Measurements from ENCODE around the gene PDE3A.

Gene PDE3A

GRCh38 chr12:20455001-20455706, 86.8 kb downstream of the PDE3A start:
- H3K27me3 ChIP-seq (ENCODE audit: insufficient read depth, low read length, poor library complexity, severe bottlenecking) = no peaks in the 10 kb centered on the region
- no peaks in the 10 kb centered on the region for H3K79me2 ChIP-seq (ENCODE audit: insufficient read depth, low read length)
- no peaks in the 10 kb centered on the region for H3K4me1 ChIP-seq (ENCODE audit: insufficient read depth, low read length, poor library complexity, severe bottlenecking)
- H3K9ac ChIP-seq (ENCODE audit: low read depth, low read length, poor library complexity, severe bottlenecking) = no peak overlapping the region
- TF ChIP-seq CTCF (conservative IDR thresholded peaks at IDR 0.05; ENCODE audit: low read length) (no peak), EZH2phosphoT487 (IDR thresholded peaks at IDR 0.05; ENCODE audit: borderline replicate concordance) (no peak)
- H3K4me2 ChIP-seq (ENCODE audit: low read depth, low read length, poor library complexity, severe bottlenecking) = no peak overlapping the region
- no peaks in the 10 kb centered on the region for H4K20me1 ChIP-seq (ENCODE audit: insufficient read depth, low read length, poor library complexity, severe bottlenecking)
- no peak overlapping the region for H2AFZ ChIP-seq (ENCODE audit: low read length)
- H3K9me2 ChIP-seq (replicated peaks; ENCODE audit: low read depth, low read length) = no peaks in the 10 kb centered on the region
- no peaks in the 10 kb centered on the region for H3K9me3 ChIP-seq (ENCODE audit: insufficient read depth, low read depth, low read length)
- no peaks in the 10 kb centered on the region for H3K36me3 ChIP-seq (ENCODE audit: insufficient read depth, low read length)
- H3F3A ChIP-seq (ENCODE audit: low read depth) = no peaks in the 10 kb centered on the region
- no peak overlapping the region for H3K4me3 ChIP-seq (ENCODE audit: low read length, poor library complexity, severe bottlenecking)

GRCh38 chr12:20457582-20457981, 89.2 kb downstream of the PDE3A start:
- H2AFZ ChIP-seq (ENCODE audit: low read length) = no peak overlapping the region
- no peaks in the 10 kb centered on the region for H4K20me1 ChIP-seq (ENCODE audit: insufficient read depth, low read length, poor library complexity, severe bottlenecking)
- no peak overlapping the region for H3K4me2 ChIP-seq (ENCODE audit: low read depth, low read length, poor library complexity, severe bottlenecking)
- H3K9me2 ChIP-seq (replicated peaks; ENCODE audit: low read depth, low read length) = no peaks in the 10 kb centered on the region
- no peak overlapping the region for H3K4me3 ChIP-seq (ENCODE audit: low read length, poor library complexity, severe bottlenecking)
- no peak overlapping the region for H3K9ac ChIP-seq (ENCODE audit: low read depth, low read length, poor library complexity, severe bottlenecking)
- TF ChIP-seq EZH2phosphoT487 (IDR thresholded peaks at IDR 0.05; ENCODE audit: borderline replicate concordance) (no peak), CTCF (conservative IDR thresholded peaks at IDR 0.05; ENCODE audit: low read length) (no peak)
- no peaks in the 10 kb centered on the region for H3K79me2 ChIP-seq (ENCODE audit: insufficient read depth, low read length)
- H3K36me3 ChIP-seq (ENCODE audit: insufficient read depth, low read length) = no peaks in the 10 kb centered on the region
- no peaks in the 10 kb centered on the region for H3F3A ChIP-seq (ENCODE audit: low read depth)
- H3K27me3 ChIP-seq (ENCODE audit: insufficient read depth, low read length, poor library complexity, severe bottlenecking) = no peaks in the 10 kb centered on the region
- H3K4me1 ChIP-seq (ENCODE audit: insufficient read depth, low read length, poor library complexity, severe bottlenecking) = no peaks in the 10 kb centered on the region
- no peaks in the 10 kb centered on the region for H3K9me3 ChIP-seq (ENCODE audit: insufficient read depth, low read depth, low read length)

- Histone ChIP-seq H3K9me2 (replicated peaks; ENCODE audit: low read depth, low read length) (no peaks in the 10 kb centered on the region), H3K79me2 (ENCODE audit: insufficient read depth, low read length) (no peaks in the 10 kb centered on the region), H2AFZ (ENCODE audit: low read length) (no peak overlapping the region), H3K9me3 (ENCODE audit: insufficient read depth, low read depth, low read length) (no peaks in the 10 kb centered on the region), H4K20me1 (ENCODE audit: insufficient read depth, low read length, poor library complexity, severe bottlenecking) (no peaks in the 10 kb centered on the region), H3K9ac (ENCODE audit: low read depth, low read length, poor library complexity, severe bottlenecking) (no peak overlapping the region), H3K27me3 (ENCODE audit: insufficient read depth, low read length, poor library complexity, severe bottlenecking) (no peaks in the 10 kb centered on the region), H3K4me1 (ENCODE audit: insufficient read depth, low read length, poor library complexity, severe bottlenecking) (no peaks in the 10 kb centered on the region), H3F3A (ENCODE audit: low read depth) (no peaks in the 10 kb centered on the region), H3K36me3 (ENCODE audit: insufficient read depth, low read length) (no peaks in the 10 kb centered on the region), H3K4me2 (ENCODE audit: low read depth, low read length, poor library complexity, severe bottlenecking) (no peak overlapping the region), H3K4me3 (ENCODE audit: low read length, poor library complexity, severe bottlenecking) (no peak overlapping the region)
- no peak for TF ChIP-seq EZH2phosphoT487 (IDR thresholded peaks at IDR 0.05; ENCODE audit: borderline replicate concordance)
- no peak for TF ChIP-seq CTCF (conservative IDR thresholded peaks at IDR 0.05; ENCODE audit: low read length)
Observed at GRCh38 chr12:20458011-20458410, 89.7 kb downstream of the PDE3A start.

All from Loucy (cell line).